ENCODE measurements around the gene STAT5B. TPM values are rescaled to one million over a fixed set of nuclear protein-coding genes. Genes with fewer than 3 reads are reported as not detected.

Gene STAT5B
- total and polyA plus RNA-seq, 2 of the 8 experiments (the other 6 are each of a cell fraction or from before 2014, with no cell fraction given), result 35.3 to 52.6 TPM

DNA sequence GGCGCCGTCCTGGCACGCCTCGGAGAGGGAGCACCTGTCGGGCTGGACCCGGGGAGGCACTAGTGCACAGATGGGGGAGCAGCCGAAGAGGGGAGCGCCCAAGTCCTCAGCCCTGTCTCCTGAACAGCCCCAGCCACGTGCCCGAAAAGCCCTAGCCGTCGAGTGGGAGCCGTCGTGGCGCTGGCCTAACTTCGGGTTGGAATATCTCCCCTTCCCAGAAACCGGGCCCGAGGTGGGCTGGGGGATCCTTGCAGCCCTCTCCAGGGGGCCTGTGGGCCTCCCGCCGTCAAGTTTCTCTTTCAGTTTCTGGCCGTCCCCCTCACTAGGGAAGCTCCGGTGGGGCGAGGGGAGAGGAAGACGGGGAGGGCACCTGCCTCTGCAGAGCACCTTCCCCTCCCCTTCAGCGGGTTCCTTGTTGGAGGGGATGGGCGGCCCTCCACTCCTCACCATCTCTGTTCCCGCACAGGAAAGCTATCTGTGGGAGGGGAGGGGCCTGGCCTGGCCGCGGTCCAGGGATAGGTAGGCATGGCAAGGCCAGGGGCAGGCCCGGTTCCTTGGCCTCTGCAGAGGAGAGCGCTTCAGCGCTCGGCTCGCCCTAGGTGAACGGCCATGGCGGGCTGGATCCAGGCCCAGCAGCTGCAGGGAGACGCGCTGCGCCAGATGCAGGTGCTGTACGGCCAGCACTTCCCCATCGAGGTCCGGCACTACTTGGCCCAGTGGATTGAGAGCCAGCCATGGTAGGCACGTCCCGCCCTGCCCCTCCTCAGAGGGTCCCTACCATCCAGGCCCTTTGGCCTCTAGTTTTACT is 12.8 kb upstream of the STAT5B start:
- Histone ChIP-seq H2BK20ac (ENCODE audit: low read length) (0 out of 2 replicates have a peak overlapping the region, but pooled peaks have one; percentile 48), H3K79me1 (ENCODE audit: low read depth, low read length) (no peaks in the 10 kb centered on the region), H4K8ac (ENCODE audit: extremely low read depth, insufficient read depth, low read length) (peak overlapping the region; percentile 28; the same call in 1 of the 2 replicates), H2AFZ (ENCODE audit: low read length) (no peak overlapping the region; the same call in 1 of the 2 replicates), H4K91ac (replicated peaks; ENCODE audit: insufficient read length, low read length) (no peak overlapping the region), H2AK5ac (ENCODE audit: low read depth, low read length) (no peak overlapping the region), H4K20me1 (replicated peaks in 1 of 2; ENCODE audit: control insufficient read depth in 1 of 2, insufficient read depth in 2 of 2, low read length in 2 of 2) (no peaks in the 10 kb centered on the region), H3K23ac (ENCODE audit: insufficient read length) (no peak overlapping the region), H3K4me1 (replicated peaks in 1 of 4; ENCODE audit: control insufficient read depth in 3 of 4, insufficient read depth in 4 of 4, low read length in 3 of 4) (peaks cover 0 to 11% (median 8%) of the 10 kb centered on the region in 4 experiments; a peak in 5 of 7 replicates), H3K27ac (ENCODE audit: low read depth, low read length) (no peak overlapping the region), H3K79me2 (ENCODE audit: control insufficient read depth in 1 of 2, insufficient read depth in 2 of 2, low read length in 2 of 2) (no peaks in the 10 kb centered on the region), H3K9me3 (ENCODE audit: insufficient read depth in 2 of 2, low read depth in 1 of 2, low read length in 1 of 2) (no peaks in the 10 kb centered on the region), H2BK12ac (ENCODE audit: low read depth, low read length) (peak overlapping the region; percentile 10; the same call in 1 of the 2 replicates), H3K14ac (ENCODE audit: insufficient read length) (no peak overlapping the region), H4K5ac (ENCODE audit: insufficient read length, low read depth, low read length) (no peak overlapping the region), H3K36me3 (ENCODE audit: control insufficient read depth in 2 of 4, insufficient read depth in 4 of 4, low read length in 3 of 4) (no peaks in the 10 kb centered on the region), H3K4ac (replicated peaks; ENCODE audit: insufficient read length, low read depth, low read length) (no peak overlapping the region), H3K4me3 (ENCODE audit: extremely low read depth in 1 of 4, insufficient read depth in 2 of 4, low read depth in 3 of 4, low read length in 4 of 4) (peak overlapping the region in 3 of 4 experiments; percentile 19 to 65 (median 29); a peak in 5 of 8 replicates), H3K56ac (replicated peaks; ENCODE audit: insufficient read length, low read depth, low read length) (no peak overlapping the region), H3K9ac (replicated peaks in 1 of 4; ENCODE audit: extremely low read depth in 1 of 4, low read depth in 3 of 4, low read length in 3 of 4) (peak overlapping the region in 1 of 4 experiments; percentile 8; a peak in 3 of 7 replicates), H3K27me3 (replicated peaks in 1 of 4; ENCODE audit: control insufficient read depth in 3 of 4, extremely low read depth in 1 of 4, insufficient read depth in 3 of 4, low read length in 3 of 4) (peaks cover 7 to 30% (median 25%) of the 10 kb centered on the region in 4 experiments), H3K4me2 (ENCODE audit: insufficient read depth in 1 of 2, low read depth in 2 of 2, low read length in 2 of 2) (peak overlapping the region; percentile 5 to 64; a peak in 3 of 4 replicates), H2BK5ac (ENCODE audit: low read depth, low read length) (no peak overlapping the region), H2BK15ac (ENCODE audit: low read length) (peak overlapping the region; percentile 29; the same call in 1 of the 2 replicates), H3K18ac (ENCODE audit: extremely low read depth, low read length) (no peak overlapping the region; the same call in 1 of the 2 replicates), H3K23me2 (ENCODE audit: low read depth, low read length) (no peaks in the 10 kb centered on the region; the same call in 1 of the 2 replicates), H2BK120ac (replicated peaks; ENCODE audit: low read depth, low read length) (no peak overlapping the region)
- FAIRE-seq (no peak), DNase-seq (ENCODE audit: low read depth in 1 of 2, low spot score in 2 of 2) (peak in 1 of 2 experiments; percentile 62)
- 58% methylated on average over 39 of the region's 44 CpGs; no CpG with 5 or more reads in 1 of the 2 experiments for WGBS, 2 experiments (ENCODE audit: extremely low coverage in 1 of 2, insufficient coverage in 1 of 2, insufficient read length in 1 of 2, insufficient replicate concordance in 2 of 2, low coverage in 1 of 2, low lambda C conversion rate in 2 of 2, missing lambda C conversion rate in 1 of 2)
- CTCF ChIA-PET (ENCODE audit: partially characterized antibody), result interaction anchor here (1.1 to 1.8 kb wide), 7 partner anchors 13 to 139 kb away, joined by 3 to 5 read pairs (median 4); no protein-coding TSS in a partner anchor
- POLR2A ChIA-PET (ENCODE audit: partially characterized antibody), result interaction anchor here (0.9 to 5.0 kb wide), 7 partner anchors 9 to 142 kb away, joined by 3 to 33 read pairs (median 4); partner anchors contain the start of genes CAVIN1 and GHDC
- TF ChIP-seq CREB1 (IDR thresholded peaks at IDR 0.05) (no peak), KDM4A (IDR thresholded peaks at IDR 0.05; ENCODE audit: low read depth, low read length, severe bottlenecking) (peak; percentile 37), RAD21 (IDR thresholded peaks at IDR 0.05 in 1 of 2, conservative IDR thresholded peaks at IDR 0.05 in 1 of 2; ENCODE audit: low read depth in 2 of 2, low read length in 2 of 2) (no peak), ASH2L (IDR thresholded peaks at IDR 0.05; ENCODE audit: low read length) (peak; percentile 11), KDM1A (IDR thresholded peaks at IDR 0.05; ENCODE audit: borderline replicate concordance, low read length) (peak; percentile 12; the same call in 1 of the 2 replicates)
- TF ChIP-seq, protein P1, sequence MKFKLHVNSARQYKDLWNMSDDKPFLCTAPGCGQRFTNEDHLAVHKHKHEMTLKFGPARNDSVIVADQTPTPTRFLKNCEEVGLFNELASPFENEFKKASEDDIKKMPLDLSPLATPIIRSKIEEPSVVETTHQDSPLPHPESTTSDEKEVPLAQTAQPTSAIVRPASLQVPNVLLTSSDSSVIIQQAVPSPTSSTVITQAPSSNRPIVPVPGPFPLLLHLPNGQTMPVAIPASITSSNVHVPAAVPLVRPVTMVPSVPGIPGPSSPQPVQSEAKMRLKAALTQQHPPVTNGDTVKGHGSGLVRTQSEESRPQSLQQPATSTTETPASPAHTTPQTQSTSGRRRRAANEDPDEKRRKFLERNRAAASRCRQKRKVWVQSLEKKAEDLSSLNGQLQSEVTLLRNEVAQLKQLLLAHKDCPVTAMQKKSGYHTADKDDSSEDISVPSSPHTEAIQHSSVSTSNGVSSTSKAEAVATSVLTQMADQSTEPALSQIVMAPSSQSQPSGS (IDR thresholded peaks at IDR 0.05; ENCODE audit: low read length), result no peak
- TF ChIP-seq, protein P2, sequence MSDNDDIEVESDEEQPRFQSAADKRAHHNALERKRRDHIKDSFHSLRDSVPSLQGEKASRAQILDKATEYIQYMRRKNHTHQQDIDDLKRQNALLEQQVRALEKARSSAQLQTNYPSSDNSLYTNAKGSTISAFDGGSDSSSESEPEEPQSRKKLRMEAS (IDR thresholded peaks at IDR 0.05), result peak; percentile 97

All from H1 (cell line).